Renal cortical epithelial cell (primary cell): ENCODE results near the gene PPP1R2C. TPM values are rescaled to one million over a fixed set of nuclear protein-coding genes. Genes with fewer than 3 reads are reported as not detected.

ENCODE experiments used
- DNase-seq: peaks from one replicate; pipeline ENCODE4 v3.0.0-alpha.2; 2011; ENCODE audit warnings: low read depth
- total RNA-seq: library from RNA; depleted of rRNA; stranded (reverse); fragments of >200 nt; gene quantifications from 2 replicates; pipeline ENCODE4 v1.2.3, GENCODE V29; 2014

The PPP1R2C gene
- not detected in 2 replicates for total RNA-seq

GRCh38 chrX:42778096-42778495 lies at the start of gene PPP1R2C:
Gene PPP1R2C (minus strand): TSS chrX:42778163. CDS start chrX:42778079, 84 bp downstream.
- no peak for DNase-seq

- peak; percentile 4 for DNase-seq
Measured at GRCh38 chrX:42825201-42825600, 47.2 kb upstream of the PPP1R2C start.

- no peak for DNase-seq
Measured at GRCh38 chrX:42824541-42824940, 46.6 kb upstream of the PPP1R2C start.

GRCh38 chrX:42823443-42823842 lies 45.5 kb upstream of the PPP1R2C start:
- DNase-seq = no peak

- DNase-seq = no peak
Measured at GRCh38 chrX:42821803-42822443, 44.0 kb upstream of the PPP1R2C start.

GRCh38 chrX:42818151-42818921 lies 40.4 kb upstream of the PPP1R2C start:
- DNase-seq = no peak

- DNase-seq = no peak
Measured at GRCh38 chrX:42809569-42809968, 31.6 kb upstream of the PPP1R2C start.

- no peak for DNase-seq
Measured at GRCh38 chrX:42807393-42807792, 29.4 kb upstream of the PPP1R2C start.

- peak; percentile 49 for DNase-seq
Measured at GRCh38 chrX:42804524-42804923, 26.6 kb upstream of the PPP1R2C start.

GRCh38 chrX:42803320-42803719 lies 25.4 kb upstream of the PPP1R2C start:
- DNase-seq = peak; percentile 19

GRCh38 chrX:42797651-42798269 lies 19.8 kb upstream of the PPP1R2C start:
- peak; percentile 48 for DNase-seq

GRCh38 chrX:42783451-42783850 lies 5.5 kb upstream of the PPP1R2C start:
- peak; percentile 62 for DNase-seq

- no peak for DNase-seq
Measured at GRCh38 chrX:42776195-42776594, 1.8 kb downstream of the PPP1R2C start.

GRCh38 chrX:42772874-42773273 lies 5.1 kb downstream of the PPP1R2C start:
- DNase-seq = no peak

GRCh38 chrX:42771506-42772335 lies 6.2 kb downstream of the PPP1R2C start:
- DNase-seq = no peak

GRCh38 chrX:42770566-42770965 lies 7.4 kb downstream of the PPP1R2C start:
- no peak for DNase-seq

GRCh38 chrX:42759881-42760280 lies 18.1 kb downstream of the PPP1R2C start:
- no peak for DNase-seq

GRCh38 chrX:42755815-42756214 lies 22.1 kb downstream of the PPP1R2C start:
- DNase-seq = peak; percentile 81

- no peak for DNase-seq
Measured at GRCh38 chrX:42754603-42755002, 23.4 kb downstream of the PPP1R2C start.

- DNase-seq = no peak
Measured at GRCh38 chrX:42754115-42754514, 23.8 kb downstream of the PPP1R2C start.

GRCh38 chrX:42752730-42753129 lies 25.2 kb downstream of the PPP1R2C start:
- no peak for DNase-seq

GRCh38 chrX:42751573-42751972 lies 26.4 kb downstream of the PPP1R2C start:
- DNase-seq = no peak
